CD8-positive, alpha-beta memory T cell (primary cell): ENCODE measurements around the gene NF1. TPM values are rescaled to one million over a fixed set of nuclear protein-coding genes. Genes with fewer than 3 reads are reported as not detected.
A peak's percentile ranks its signal among the peaks of the same experiment; 100 is the strongest.

Experiments used
- CTCF ChIA-PET: fragments of 350-600 bp; sonication (Branson Sonifier 250); formaldehyde crosslinking; loops from one replicate; lab custom pipeline; 2021; ENCODE audit warnings: antibody characterized with exemption; lab: Charles Lee
- POLR2A ChIA-PET: fragments of 350-600 bp; sonication (Branson Sonifier 250); formaldehyde crosslinking; loops from one replicate; lab custom pipeline; 2021; ENCODE audit warnings: antibody characterized with exemption; lab: Charles Lee
- DNase-seq, 5 donors: peaks; one replicate each; pipeline versions ENCODE4 v3.0.0 to v3.0.0-alpha.2; 2020 to 2022; ENCODE audit warnings: mixed read lengths in 1 of 5
- H3K27ac ChIP-seq: one replicate; pipeline ENCODE4 v1.7.0; 2013; ENCODE audit warnings: low read depth, mild to moderate bottlenecking, low read length, moderate library complexity
- H3K27me3 ChIP-seq: 2 replicates; pipeline ENCODE4 v1.7.0; 2013; ENCODE audit warnings: low read length, mild to moderate bottlenecking; ENCODE audit not compliant: insufficient read depth, poor library complexity, severe bottlenecking
- H3K36me3 ChIP-seq: 2 replicates; pipeline ENCODE4 v1.7.0; 2013; ENCODE audit warnings: mild to moderate bottlenecking, low read length, moderate library complexity; ENCODE audit not compliant: insufficient read depth
- H3K4me1 ChIP-seq: 2 replicates; pipeline ENCODE4 v1.7.0; 2013; ENCODE audit warnings: mild to moderate bottlenecking, low read length, moderate library complexity; ENCODE audit not compliant: insufficient read depth
- H3K4me3 ChIP-seq: 2 replicates; pipeline ENCODE4 v1.7.0; 2013; ENCODE audit warnings: mild to moderate bottlenecking, low read length
- H3K9me3 ChIP-seq: 2 replicates; pipeline ENCODE4 v1.7.0; 2013; ENCODE audit warnings: mild to moderate bottlenecking, low read length
- H3K27ac Mint-ChIP-seq, 8 donors: one replicate each; pipeline ENCODE4 v1.8.0; 2020 to 2021; ENCODE audit warnings: mixed read lengths in 8 of 8, mild to moderate bottlenecking in 6 of 8, inconsistent platforms in 3 of 8, moderate library complexity in 3 of 8
- H3K27me3 Mint-ChIP-seq, 2 donors: one replicate each; pipeline ENCODE4 v1.8.0; 2020 to 2021; ENCODE audit warnings: mixed read lengths in 2 of 2, mild to moderate bottlenecking in 1 of 2, moderate library complexity in 1 of 2
- H3K36me3 Mint-ChIP-seq, 3 donors: one replicate each; pipeline ENCODE4 v1.8.0; 2020 to 2021; ENCODE audit warnings: mixed read lengths in 3 of 3, inconsistent platforms in 1 of 3, mild to moderate bottlenecking in 1 of 3
- H3K4me1 Mint-ChIP-seq, 3 donors: one replicate each; pipeline ENCODE4 v1.8.0; 2020 to 2021; ENCODE audit warnings: mixed read lengths in 3 of 3, inconsistent platforms in 1 of 3, mild to moderate bottlenecking in 1 of 3
- H3K4me3 Mint-ChIP-seq, 7 donors: one replicate each; pipeline ENCODE4 v1.8.0; 2020 to 2021; ENCODE audit warnings: mixed read lengths in 7 of 7, mild to moderate bottlenecking in 6 of 7, moderate library complexity in 4 of 7, inconsistent platforms in 2 of 7
- H3K9me3 Mint-ChIP-seq, 5 donors: one replicate each; pipeline ENCODE4 v1.8.0; 2020 to 2022; ENCODE audit warnings: mixed read lengths in 5 of 5, mild to moderate bottlenecking in 3 of 5, moderate library complexity in 2 of 5, inconsistent platforms in 1 of 5
- polyA plus RNA-seq: library from polyadenylated mRNA; unstranded; fragments of 300-500 nt; fragmentation: Illumina TruSeq; gene quantifications from one replicate; pipeline ENCODE4 v1.2.3, GENCODE V29; 2021
- total RNA-seq, 2 experiments: library from RNA; stranded (reverse); gene quantifications; one replicate each; pipeline ENCODE4 v1.2.3, GENCODE V29; 2021

Gene NF1
- total and polyA plus RNA-seq, 3 experiments from 2014 or later = 5.8 to 22.8 (median 22.8) TPM

GRCh38 chr17:31369266-31369665 is 274.5 kb downstream of the NF1 start:
- Histone ChIP-seq H3K9me3 (no peaks in the 10 kb centered on the region), H3K27me3 (no peaks in the 10 kb centered on the region), H3K36me3 (no peaks in the 10 kb centered on the region), H3K27ac (no peak overlapping the region), H3K4me3 (no peak overlapping the region), H3K4me1 (no peaks in the 10 kb centered on the region)
- Mint-ChIP-seq H3K27ac (peak overlapping the region in 2 of 8 donors; percentile 51 to 59), H3K36me3 (peaks cover 0 to 39% (median 4%) of the 10 kb centered on the region in 3 donors), H3K4me3 (no peak overlapping the region), H3K9me3 (no peaks in the 10 kb centered on the region), H3K27me3 (no peaks in the 10 kb centered on the region), H3K4me1 (peaks cover 4 to 24% (median 23%) of the 10 kb centered on the region in 3 donors)
- CTCF ChIA-PET = no interaction called here
- POLR2A ChIA-PET = no interaction called here
- no peak for DNase-seq

GRCh38 chr17:31371511-31372097 is 276.8 kb downstream of the NF1 start:
- ChIA-PET CTCF (interaction anchor here (1.0 to 2.6 kb wide), 2 partner anchors 60 to 105 kb away, joined by 4 to 12 read pairs; no protein-coding TSS in a partner anchor), POLR2A (no interaction called here)
- Mint-ChIP-seq H3K9me3 (no peaks in the 10 kb centered on the region), H3K27ac (peak overlapping the region in 2 of 8 donors; percentile 6 to 9), H3K36me3 (peaks cover 0 to 41% (median 9%) of the 10 kb centered on the region in 3 donors), H3K4me1 (peaks cover 4 to 24% (median 23%) of the 10 kb centered on the region in 3 donors), H3K27me3 (no peaks in the 10 kb centered on the region), H3K4me3 (no peak overlapping the region)
- no peaks in the 10 kb centered on the region for H3K27me3 ChIP-seq
- H3K36me3 ChIP-seq = no peaks in the 10 kb centered on the region
- H3K9me3 ChIP-seq = no peaks in the 10 kb centered on the region
- no peak for DNase-seq
- H3K4me3 ChIP-seq = no peak overlapping the region
- H3K4me1 ChIP-seq = no peaks in the 10 kb centered on the region
- H3K27ac ChIP-seq = no peak overlapping the region

- Mint-ChIP-seq H3K27me3 (no peaks in the 10 kb centered on the region), H3K9me3 (no peaks in the 10 kb centered on the region), H3K36me3 (peaks cover 0 to 39% (median 16%) of the 10 kb centered on the region in 3 donors), H3K4me3 (no peak overlapping the region), H3K27ac (peak overlapping the region in 2 of 8 donors; percentile 10 to 24), H3K4me1 (peaks cover 4 to 24% (median 23%) of the 10 kb centered on the region in 3 donors)
- H3K36me3 ChIP-seq = no peaks in the 10 kb centered on the region
- H3K9me3 ChIP-seq = no peaks in the 10 kb centered on the region
- no peak overlapping the region for H3K4me3 ChIP-seq
- no peak overlapping the region for H3K27ac ChIP-seq
- no peaks in the 10 kb centered on the region for H3K4me1 ChIP-seq
- CTCF ChIA-PET = interaction anchor here (1.5 to 2.6 kb wide), 4 partner anchors 11 to 361 kb away, joined by 3 to 12 read pairs (median 4); no protein-coding TSS in a partner anchor
- DNase-seq = peak in 2 of 5 donors; percentile 36 to 57
- POLR2A ChIA-PET = no interaction called here
- no peaks in the 10 kb centered on the region for H3K27me3 ChIP-seq
These were observed 278.6 kb downstream of the NF1 start for GRCh38 chr17:31373150-31374093.

GRCh38 chr17:31374094-31374447 is 279.3 kb downstream of the NF1 start:
- no peaks in the 10 kb centered on the region for H3K9me3 Mint-ChIP-seq
- no peaks in the 10 kb centered on the region for H3K27me3 Mint-ChIP-seq
- Histone ChIP-seq H3K36me3 (no peaks in the 10 kb centered on the region), H3K27ac (no peak overlapping the region), H3K4me3 (no peak overlapping the region), H3K4me1 (no peaks in the 10 kb centered on the region), H3K27me3 (no peaks in the 10 kb centered on the region), H3K9me3 (no peaks in the 10 kb centered on the region)
- ChIA-PET POLR2A (no interaction called here), CTCF (interaction anchor here (1.1 kb wide), 1 partner anchor 158 kb away, joined by 3 read pairs; no protein-coding TSS in a partner anchor)
- H3K27ac Mint-ChIP-seq = no peak overlapping the region
- no peak overlapping the region for H3K4me3 Mint-ChIP-seq
- peaks cover 0 to 35% (median 16%) of the 10 kb centered on the region in 3 donors for H3K36me3 Mint-ChIP-seq
- peaks cover 4 to 24% (median 23%) of the 10 kb centered on the region in 3 donors for H3K4me1 Mint-ChIP-seq
- DNase-seq = no peak

- CTCF ChIA-PET = interaction anchor here (1.1 kb wide), 1 partner anchor 159 kb away, joined by 3 read pairs; no protein-coding TSS in a partner anchor
- Mint-ChIP-seq H3K36me3 (peaks cover 0 to 35% (median 16%) of the 10 kb centered on the region in 3 donors), H3K4me1 (peaks cover 4 to 24% (median 21%) of the 10 kb centered on the region in 3 donors), H3K4me3 (no peak overlapping the region), H3K27me3 (no peaks in the 10 kb centered on the region), H3K27ac (no peak overlapping the region), H3K9me3 (no peaks in the 10 kb centered on the region)
- Histone ChIP-seq H3K27me3 (no peaks in the 10 kb centered on the region), H3K4me1 (no peaks in the 10 kb centered on the region), H3K36me3 (no peaks in the 10 kb centered on the region), H3K9me3 (no peaks in the 10 kb centered on the region), H3K27ac (no peak overlapping the region), H3K4me3 (no peak overlapping the region)
- DNase-seq = no peak
- POLR2A ChIA-PET = interaction anchor here (0.5 kb wide), 1 partner anchor 56 kb away, joined by 3 read pairs; no protein-coding TSS in a partner anchor
These were observed 279.7 kb downstream of the NF1 start for GRCh38 chr17:31374503-31374902.

GRCh38 chr17:31378638-31379037 is 283.9 kb downstream of the NF1 start:
- Mint-ChIP-seq H3K27ac (no peak overlapping the region), H3K9me3 (no peaks in the 10 kb centered on the region), H3K4me3 (no peak overlapping the region), H3K4me1 (no peaks in the 10 kb centered on the region), H3K27me3 (no peaks in the 10 kb centered on the region), H3K36me3 (peaks cover 0 to 26% (median 19%) of the 10 kb centered on the region in 3 donors)
- ChIA-PET CTCF (interaction anchor here (1.4 kb wide), 1 partner anchor 10 kb away, joined by 6 read pairs; no protein-coding TSS in a partner anchor), POLR2A (no interaction called here)
- no peaks in the 10 kb centered on the region for H3K9me3 ChIP-seq
- no peak overlapping the region for H3K4me3 ChIP-seq
- no peaks in the 10 kb centered on the region for H3K36me3 ChIP-seq
- H3K4me1 ChIP-seq = no peaks in the 10 kb centered on the region
- no peaks in the 10 kb centered on the region for H3K27me3 ChIP-seq
- no peak for DNase-seq
- H3K27ac ChIP-seq = no peak overlapping the region

GRCh38 chr17:31379597-31380205 is 284.9 kb downstream of the NF1 start:
- H3K4me1 ChIP-seq = no peaks in the 10 kb centered on the region
- Mint-ChIP-seq H3K36me3 (peaks cover 0 to 17% (median 16%) of the 10 kb centered on the region in 3 donors), H3K27me3 (no peaks in the 10 kb centered on the region), H3K4me1 (no peaks in the 10 kb centered on the region), H3K4me3 (no peak overlapping the region), H3K9me3 (no peaks in the 10 kb centered on the region), H3K27ac (no peak overlapping the region)
- H3K36me3 ChIP-seq = no peaks in the 10 kb centered on the region
- POLR2A ChIA-PET = no interaction called here
- no peaks in the 10 kb centered on the region for H3K27me3 ChIP-seq
- no peak overlapping the region for H3K27ac ChIP-seq
- H3K4me3 ChIP-seq = no peak overlapping the region
- CTCF ChIA-PET = no interaction called here
- no peaks in the 10 kb centered on the region for H3K9me3 ChIP-seq
- DNase-seq = no peak
